Fibroblast of lung (primary cell): ENCODE results near the gene DIPK2B.

ENCODE experiments used
- EZH2 ChIP-seq: IDR thresholded peaks from 2 replicates; pipeline ENCODE4 v1.5.1; 2012; ENCODE audit warnings: low read length, control low read depth, mild to moderate bottlenecking; ENCODE audit errors: missing control alignments
- TF ChIP-seq, protein P1 (sequence below), 2 donors: IDR thresholded peaks in 1 of 2; conservative IDR thresholded peaks in 1 of 2; 1 replicate in 1 of 2; 2 replicates in 1 of 2; pipeline ENCODE4 v1.5.1; 2011 to 2012; ENCODE audit warnings: low read length in 2 of 2, control low read depth in 1 of 2, inconsistent platforms in 1 of 2, low read depth in 1 of 2, mild to moderate bottlenecking in 1 of 2

DNA sequence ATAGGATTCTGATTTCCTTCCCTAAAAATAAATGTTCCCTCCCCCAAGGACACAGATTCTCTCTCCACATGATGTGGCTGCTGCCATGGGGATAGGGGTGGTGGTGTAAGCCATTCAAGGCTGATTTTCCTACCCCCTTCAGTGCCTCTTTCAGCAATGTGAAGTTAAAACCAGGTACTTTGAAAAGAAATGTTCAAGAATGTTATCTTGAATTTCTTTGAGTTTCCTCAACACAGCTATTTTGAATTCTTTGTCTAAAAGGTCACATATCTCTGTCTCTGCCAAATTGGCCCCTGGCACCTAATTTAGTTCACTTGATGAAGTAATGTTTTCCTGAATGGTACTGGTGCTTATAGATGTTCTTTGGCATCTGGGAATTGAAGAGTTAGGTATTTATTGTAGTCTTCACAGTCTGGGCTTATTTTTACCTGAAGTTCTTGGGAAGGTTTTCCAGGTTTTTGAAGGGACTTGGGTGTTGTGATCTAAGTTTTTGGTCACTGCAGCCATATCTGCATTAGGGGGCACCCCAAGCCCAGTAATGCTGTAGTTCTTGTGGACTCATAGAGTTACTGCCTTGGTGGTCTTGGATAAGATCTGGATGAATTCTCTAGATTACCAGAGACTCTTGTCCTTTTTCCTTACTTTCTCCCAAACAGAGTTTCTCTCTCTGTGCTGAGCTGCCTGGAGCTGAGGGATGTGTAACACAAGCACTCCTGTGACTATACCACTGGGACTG, 7.6 kb upstream of the DIPK2B start:
- TF ChIP-seq, protein P1, sequence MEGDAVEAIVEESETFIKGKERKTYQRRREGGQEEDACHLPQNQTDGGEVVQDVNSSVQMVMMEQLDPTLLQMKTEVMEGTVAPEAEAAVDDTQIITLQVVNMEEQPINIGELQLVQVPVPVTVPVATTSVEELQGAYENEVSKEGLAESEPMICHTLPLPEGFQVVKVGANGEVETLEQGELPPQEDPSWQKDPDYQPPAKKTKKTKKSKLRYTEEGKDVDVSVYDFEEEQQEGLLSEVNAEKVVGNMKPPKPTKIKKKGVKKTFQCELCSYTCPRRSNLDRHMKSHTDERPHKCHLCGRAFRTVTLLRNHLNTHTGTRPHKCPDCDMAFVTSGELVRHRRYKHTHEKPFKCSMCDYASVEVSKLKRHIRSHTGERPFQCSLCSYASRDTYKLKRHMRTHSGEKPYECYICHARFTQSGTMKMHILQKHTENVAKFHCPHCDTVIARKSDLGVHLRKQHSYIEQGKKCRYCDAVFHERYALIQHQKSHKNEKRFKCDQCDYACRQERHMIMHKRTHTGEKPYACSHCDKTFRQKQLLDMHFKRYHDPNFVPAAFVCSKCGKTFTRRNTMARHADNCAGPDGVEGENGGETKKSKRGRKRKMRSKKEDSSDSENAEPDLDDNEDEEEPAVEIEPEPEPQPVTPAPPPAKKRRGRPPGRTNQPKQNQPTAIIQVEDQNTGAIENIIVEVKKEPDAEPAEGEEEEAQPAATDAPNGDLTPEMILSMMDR (conservative IDR thresholded peaks at IDR 0.05 in 1 of 2, IDR thresholded peaks at IDR 0.05 in 1 of 2; ENCODE audit: low read depth in 1 of 2, low read length in 2 of 2), result no peak
- TF ChIP-seq EZH2, result no peak
